Prostate gland (tissue), 2 donors: Measurements from ENCODE around the gene IL36RN. TPM values are rescaled to one million over a fixed set of nuclear protein-coding genes. Genes with fewer than 3 reads are reported as not detected.

Experiments used
- DNase-seq: peaks from one replicate; pipeline ENCODE4 v3.0.0-alpha.2; 2019; ENCODE audit warnings: low spot score
- H3K27ac ChIP-seq, 2 donors: fragments of 200-600 bp; sonication (generic); 2 replicates each; pipeline ENCODE4 v1.5.1; 2017 to 2019
- H3K27me3 ChIP-seq: fragments of 200-600 bp; sonication (generic); replicated peaks from 2 replicates; pipeline ENCODE4 v1.5.1; 2019; ENCODE audit not compliant: insufficient read depth
- H3K36me3 ChIP-seq, 2 donors: fragments of 200-600 bp; sonication (generic); 1 replicate in 1 of 2; 2 replicates in 1 of 2; pipeline versions ENCODE4 v1.5.1 to v1.8.1; 2017 to 2019
- H3K4me1 ChIP-seq: fragments of 200-600 bp; sonication (generic); replicated peaks from 2 replicates; pipeline ENCODE4 v1.5.1; 2019
- H3K4me3 ChIP-seq, 2 donors: fragments of 200-600 bp; sonication (generic); 2 replicates each; pipeline ENCODE4 v1.5.1; 2017 to 2019
- H3K9me3 ChIP-seq: fragments of 200-600 bp; sonication (generic); 2 replicates; pipeline ENCODE4 v1.5.1; 2017
- CTCF ChIP-seq, 4 experiments: fragments of 200-600 bp in 2 of 4; fragments of 450-650 bp in 2 of 4; sonication (generic) in 2 of 4; IDR thresholded peaks; 1 replicate in 3 of 4; 2 replicates in 1 of 4; pipeline ENCODE4 v1.5.1; 2016 to 2019; ENCODE audit warnings: antibody characterized with exemption in 4 of 4, mild to moderate bottlenecking in 2 of 4, moderate library complexity in 2 of 4
- POLR2A ChIP-seq: fragments of 450-650 bp; IDR thresholded peaks from one replicate; pipeline ENCODE4 v1.6.1; 2016; ENCODE audit warnings: antibody characterized with exemption, mild to moderate bottlenecking
- POLR2AphosphoS5 ChIP-seq: sonication (generic); formaldehyde crosslinking; IDR thresholded peaks from one replicate; pipeline ENCODE4 v1.6.1; 2017; ENCODE audit warnings: antibody characterized with exemption
- WGBS: methylation state at CpG from one replicate; pipeline ENCODE4 v1.1.5; 2018; 5-methylcytosine and 5-hydroxymethylcytosine counted together
- intact Hi-C: fragments of 100-400 bp; cut with DNase I; formaldehyde crosslinking; loops from one replicate; pipeline ENCODE4 v1.14.2; 2022
- total RNA-seq, 2 donors: library from RNA; depleted of rRNA; stranded (reverse); fragments of >200 nt; gene quantifications; one replicate each; pipeline ENCODE4 v1.1.0, GENCODE V29; 2016

IL36RN gene
- total RNA-seq, 2 donors from 2014 or later: not detected

DNA sequence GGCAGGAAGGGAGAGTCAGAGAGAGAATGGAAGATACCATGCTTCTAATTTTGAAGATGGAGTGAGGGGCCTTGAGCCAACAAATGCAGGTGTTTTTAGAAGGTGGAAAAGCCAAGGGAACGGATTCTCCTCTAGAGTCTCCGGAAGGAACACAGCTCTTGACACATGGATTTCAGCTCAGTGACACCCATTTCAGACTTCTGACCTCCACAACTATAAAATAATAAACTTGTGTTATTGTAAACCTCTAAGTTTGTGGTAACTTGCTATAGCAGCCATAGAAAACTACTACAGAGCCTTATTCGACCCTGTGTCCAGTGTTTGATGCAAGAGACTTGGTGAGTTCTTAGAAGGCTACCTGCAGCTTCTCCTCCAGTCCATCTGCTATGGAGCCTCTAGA lies 16.6 kb downstream of the IL36RN start:
- Histone ChIP-seq H3K36me3 (no peaks in the 10 kb centered on the region), H3K4me1 (peaks cover 3% of the 10 kb centered on the region), H3K27ac (no peak overlapping the region), H3K9me3 (no peaks in the 10 kb centered on the region), H3K4me3 (no peak overlapping the region), H3K27me3 (no peaks in the 10 kb centered on the region)
- WGBS: 92% methylated on average over 3 of the region's 3 CpGs
- TF ChIP-seq POLR2A (no peak), POLR2AphosphoS5 (no peak), CTCF (IDR thresholded peaks at IDR 0.05) (no peak)
- intact Hi-C loops: no loop called here
- no peak for DNase-seq

DNA sequence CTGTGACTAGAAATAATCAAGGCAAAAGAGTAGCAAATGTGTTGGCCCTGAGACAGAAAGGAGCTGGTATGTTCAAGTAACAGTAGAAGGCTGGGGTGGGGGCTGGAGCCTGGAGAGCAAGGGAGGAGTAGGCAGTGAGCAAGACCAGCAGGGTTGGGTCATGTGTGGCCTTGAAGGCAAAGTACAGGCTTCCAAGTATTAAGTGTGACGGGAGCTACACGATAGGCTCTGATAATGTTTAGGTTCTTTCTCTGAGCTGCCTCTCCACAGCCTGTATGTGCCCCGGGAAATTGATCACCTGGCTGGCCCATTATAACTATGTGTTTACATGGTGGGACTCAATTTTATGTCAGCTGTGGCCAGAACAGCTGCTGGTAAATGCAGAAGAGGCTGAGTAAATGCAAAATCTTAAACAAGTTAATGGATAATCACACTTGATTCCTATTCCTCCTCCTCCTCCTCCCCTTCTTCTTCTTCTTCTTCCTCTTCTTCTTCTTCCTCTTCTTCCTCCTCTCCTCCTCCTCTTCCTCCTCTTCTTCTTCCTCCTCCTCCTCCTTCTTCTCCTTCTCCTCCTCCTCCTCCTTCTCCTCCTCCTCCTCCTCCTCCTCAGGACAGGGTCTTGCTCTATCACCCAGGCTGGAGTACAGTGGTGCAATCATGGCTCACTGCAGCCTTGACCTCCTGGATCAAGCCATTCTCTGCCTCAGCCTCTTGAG lies 18.1 kb downstream of the IL36RN start:
- no peaks in the 10 kb centered on the region for H3K27me3 ChIP-seq
- peaks cover 3% of the 10 kb centered on the region for H3K4me1 ChIP-seq
- H3K36me3 ChIP-seq: no peaks in the 10 kb centered on the region
- no peak overlapping the region for H3K27ac ChIP-seq
- no peaks in the 10 kb centered on the region for H3K9me3 ChIP-seq
- H3K4me3 ChIP-seq: no peak overlapping the region
- TF ChIP-seq CTCF (IDR thresholded peaks at IDR 0.05) (no peak), POLR2A (no peak), POLR2AphosphoS5 (no peak)
- DNase-seq: no peak
- intact Hi-C loops: no loop called here
- 78% methylated on average over 3 of the region's 3 CpGs for WGBS

DNA sequence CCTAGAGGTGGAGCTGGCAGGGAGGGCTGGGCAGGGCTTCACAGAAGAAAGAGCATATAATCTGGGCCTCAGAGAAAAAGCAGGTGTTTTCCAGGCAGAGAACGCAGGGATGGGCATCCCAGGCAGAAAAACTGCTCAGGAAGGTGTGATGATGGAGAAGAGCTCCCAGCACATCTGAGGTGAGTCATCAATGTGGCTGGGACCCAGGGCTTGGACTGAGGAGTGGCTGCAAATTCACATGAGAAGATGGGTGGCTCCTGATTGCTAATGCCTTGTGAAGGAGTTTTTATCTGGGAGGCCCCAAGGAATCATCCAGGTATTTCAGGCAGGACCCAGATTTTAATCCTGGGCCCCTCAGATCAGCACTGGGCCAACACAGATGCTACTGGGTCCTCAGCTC lies 18.9 kb downstream of the IL36RN start:
- intact Hi-C loops: no loop called here

DNA sequence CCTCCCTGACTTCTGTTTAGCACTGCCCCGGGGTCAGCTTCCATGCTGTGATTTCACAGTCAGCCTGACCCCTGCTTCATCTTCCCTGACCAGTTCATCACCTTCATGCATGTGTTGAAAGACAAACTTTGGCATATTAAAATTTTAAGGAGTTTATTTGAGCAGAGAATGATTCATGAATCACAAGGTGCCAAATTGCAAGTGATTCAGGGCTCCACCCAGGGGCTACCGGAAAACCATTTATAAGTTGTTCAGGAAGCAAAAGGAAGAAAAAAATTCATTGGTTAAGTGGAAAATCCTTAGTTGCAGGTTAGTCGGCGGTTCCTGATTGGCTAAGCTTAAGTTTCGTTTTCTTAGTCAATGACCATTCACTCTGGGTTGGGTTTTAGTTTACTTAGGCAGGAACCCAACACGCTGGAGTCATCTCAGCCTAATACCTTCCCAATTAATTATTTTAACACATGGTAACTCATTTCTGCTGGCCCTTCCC lies 19.4 kb downstream of the IL36RN start:
- 35% methylated on average over 6 of the region's 6 CpGs for WGBS
- no peaks in the 10 kb centered on the region for H3K27me3 ChIP-seq
- H3K9me3 ChIP-seq: no peaks in the 10 kb centered on the region
- peak; percentile 13 for DNase-seq
- no peak overlapping the region for H3K4me3 ChIP-seq
- H3K4me1 ChIP-seq: peaks cover 3% of the 10 kb centered on the region
- H3K36me3 ChIP-seq: no peaks in the 10 kb centered on the region
- no peak for TF ChIP-seq POLR2A
- no peak for TF ChIP-seq CTCF (IDR thresholded peaks at IDR 0.05)
- peak; percentile 17 for TF ChIP-seq POLR2AphosphoS5
- no peak overlapping the region for H3K27ac ChIP-seq
- intact Hi-C loops: no loop called here

More for the DNA sequence above, 18.9 kb downstream of the IL36RN start:
- Histone ChIP-seq H3K36me3 (no peaks in the 10 kb centered on the region), H3K4me1 (peaks cover 3% of the 10 kb centered on the region), H3K27me3 (no peaks in the 10 kb centered on the region), H3K9me3 (no peaks in the 10 kb centered on the region), H3K27ac (no peak overlapping the region), H3K4me3 (no peak overlapping the region)
- TF ChIP-seq POLR2AphosphoS5 (no peak), POLR2A (no peak), CTCF (IDR thresholded peaks at IDR 0.05) (no peak)
- DNase-seq: peak; percentile 16
- WGBS: 71% methylated on average over 1 of the region's 1 CpG

- Histone ChIP-seq H3K4me1 (peaks cover 3% of the 10 kb centered on the region), H3K9me3 (no peaks in the 10 kb centered on the region), H3K4me3 (no peak overlapping the region), H3K27me3 (no peaks in the 10 kb centered on the region), H3K27ac (no peak overlapping the region), H3K36me3 (no peaks in the 10 kb centered on the region)
- TF ChIP-seq POLR2A: no peak
- TF ChIP-seq POLR2AphosphoS5: peak; percentile 8
- no peak for TF ChIP-seq CTCF (IDR thresholded peaks at IDR 0.05)
- WGBS: 46% methylated on average over 4 of the region's 4 CpGs
- intact Hi-C loops: no loop called here
- peak; percentile 22 for DNase-seq
These were observed 20.1 kb downstream of the IL36RN start for GRCh38 chr2:113079131-113079530.
